ENCODE data around the gene CRYL1.

CRYL1 gene, protein sequence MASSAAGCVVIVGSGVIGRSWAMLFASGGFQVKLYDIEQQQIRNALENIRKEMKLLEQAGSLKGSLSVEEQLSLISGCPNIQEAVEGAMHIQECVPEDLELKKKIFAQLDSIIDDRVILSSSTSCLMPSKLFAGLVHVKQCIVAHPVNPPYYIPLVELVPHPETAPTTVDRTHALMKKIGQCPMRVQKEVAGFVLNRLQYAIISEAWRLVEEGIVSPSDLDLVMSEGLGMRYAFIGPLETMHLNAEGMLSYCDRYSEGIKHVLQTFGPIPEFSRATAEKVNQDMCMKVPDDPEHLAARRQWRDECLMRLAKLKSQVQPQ

DNA sequence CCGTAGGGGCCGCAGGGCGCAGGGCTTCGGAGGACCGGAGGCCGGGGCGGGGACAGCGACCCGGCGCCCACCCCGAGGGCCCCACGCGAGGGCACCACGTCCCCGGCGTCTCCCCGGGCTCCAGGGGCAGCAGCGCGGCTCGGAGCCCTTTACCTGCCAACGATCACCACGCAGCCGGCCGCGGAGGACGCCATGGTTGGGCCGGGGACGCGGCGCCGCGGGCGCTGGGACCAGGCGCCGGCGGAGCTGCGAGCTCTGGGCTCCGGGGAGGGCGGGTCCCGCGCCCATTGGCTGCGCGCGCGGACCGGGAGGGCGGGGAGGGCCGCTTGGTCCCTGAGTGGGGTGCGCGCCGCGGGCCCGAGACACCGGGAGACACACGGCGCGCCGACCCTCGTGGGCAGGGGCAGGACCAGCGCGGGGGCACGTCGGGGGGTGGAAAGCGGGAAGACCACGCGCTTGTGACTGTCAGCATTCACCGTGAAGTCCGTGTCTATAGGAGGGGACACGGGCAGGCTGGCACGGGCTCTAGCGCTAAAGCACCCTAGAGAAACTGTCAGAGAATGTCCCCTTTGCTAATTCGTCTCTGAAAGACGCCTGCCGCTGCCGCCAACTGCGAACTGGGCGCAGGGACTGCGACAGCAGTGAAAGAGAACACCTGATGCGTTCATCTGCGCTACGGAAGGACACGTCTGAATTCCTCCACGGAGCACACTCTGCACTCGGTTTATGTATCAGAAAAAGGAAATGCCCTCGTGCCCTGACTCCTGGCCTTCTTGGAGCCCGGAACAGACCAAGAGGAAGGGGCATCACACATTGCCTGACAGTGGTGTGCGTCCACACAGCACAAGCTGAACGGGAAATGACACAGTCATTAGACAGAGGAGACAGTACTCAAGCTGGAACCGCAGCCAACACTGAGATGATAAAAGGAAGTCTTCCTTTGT is at the start of gene CRYL1:
Gene CRYL1, minus strand, starts transcription at position 257 of the 944 bp plus-strand sequence. Its CDS starts 63 bp downstream, at position 194.
- peak within 1 kb of the TSS; percentile 55 for H3K4me3 ChIP-seq (ENCODE audit: low read depth, low read length)

DNA sequence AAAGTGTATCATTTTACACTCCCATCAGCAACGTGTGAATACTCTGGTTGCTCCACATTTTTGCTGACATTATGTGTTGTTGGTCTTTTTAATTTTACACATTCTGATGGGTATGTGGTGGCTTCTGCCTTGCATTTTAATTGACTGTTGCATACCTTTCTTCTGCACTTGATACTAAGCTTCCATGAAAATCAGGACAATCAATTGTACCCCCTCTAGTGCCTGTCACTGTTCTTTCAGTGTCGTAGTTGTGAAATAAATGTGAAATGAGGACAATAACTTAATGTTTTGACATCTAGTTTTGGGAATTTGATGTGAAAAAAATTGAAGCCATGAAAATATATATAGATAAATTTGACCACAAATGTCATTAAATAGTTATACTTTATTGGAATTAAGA is 48.0 kb upstream of the CRYL1 start:
- no peak overlapping the region for H3K4me3 ChIP-seq (ENCODE audit: low read depth, low read length)

DNA sequence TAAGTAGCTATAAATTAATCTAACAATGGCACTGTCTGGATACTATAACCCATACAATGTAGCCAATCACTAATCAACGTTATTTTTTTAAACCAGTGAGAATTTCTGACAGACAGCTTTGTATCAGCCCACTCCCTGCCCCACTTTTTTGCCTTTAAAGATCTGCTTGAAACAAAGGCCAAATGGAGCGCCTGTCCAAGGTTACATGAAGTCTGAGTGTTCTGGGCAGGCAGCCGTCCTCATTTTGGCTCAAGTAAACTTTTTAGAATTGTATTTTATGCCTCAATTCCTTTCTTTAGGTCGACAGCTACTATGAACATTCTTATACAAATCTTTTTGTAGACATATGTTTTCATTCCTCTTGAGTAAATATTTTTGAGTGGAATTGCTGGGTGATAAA is 47.5 kb upstream of the CRYL1 start:
- H3K4me3 ChIP-seq (ENCODE audit: low read depth, low read length): no peak overlapping the region

DNA sequence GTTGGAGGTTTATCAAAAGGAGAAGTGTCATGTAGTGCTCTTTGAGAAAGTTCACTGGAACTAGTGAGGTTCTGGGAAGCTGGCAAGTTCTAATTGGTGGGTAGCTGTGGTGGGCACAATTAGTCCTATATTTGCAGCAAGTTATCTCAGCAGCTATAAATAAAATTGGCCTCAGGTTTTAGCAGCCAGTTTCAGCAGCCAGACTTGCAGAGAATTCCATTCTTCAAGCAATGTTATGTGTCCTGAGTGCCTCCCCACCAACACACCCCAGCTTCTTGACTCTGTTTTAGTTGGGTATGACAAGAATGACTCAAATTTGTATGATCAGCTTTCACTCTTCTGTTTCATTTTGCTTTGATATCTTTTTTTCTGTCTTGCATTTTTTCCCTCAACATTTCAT is 46.0 kb upstream of the CRYL1 start:
- no peak overlapping the region for H3K4me3 ChIP-seq (ENCODE audit: low read depth, low read length)

DNA sequence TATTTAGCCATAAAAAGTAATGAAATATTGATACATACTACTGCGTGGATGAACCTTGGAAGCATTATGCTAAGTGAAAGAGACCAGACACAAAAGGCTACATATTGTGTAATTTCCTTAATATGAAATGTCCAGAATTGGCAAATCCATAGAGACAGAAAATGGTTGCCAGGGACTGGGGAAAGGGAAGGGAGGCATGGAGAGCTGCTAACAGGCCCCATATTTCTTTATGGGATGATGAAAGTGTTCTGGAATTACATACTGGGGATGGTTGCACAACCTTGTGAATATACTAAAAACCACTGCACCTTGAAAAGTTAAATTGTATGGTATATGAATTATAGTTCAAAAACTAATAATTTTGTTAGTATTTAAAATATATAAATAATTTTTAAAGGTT is 44.9 kb upstream of the CRYL1 start:
- no peak overlapping the region for H3K4me3 ChIP-seq (ENCODE audit: low read depth, low read length)

DNA sequence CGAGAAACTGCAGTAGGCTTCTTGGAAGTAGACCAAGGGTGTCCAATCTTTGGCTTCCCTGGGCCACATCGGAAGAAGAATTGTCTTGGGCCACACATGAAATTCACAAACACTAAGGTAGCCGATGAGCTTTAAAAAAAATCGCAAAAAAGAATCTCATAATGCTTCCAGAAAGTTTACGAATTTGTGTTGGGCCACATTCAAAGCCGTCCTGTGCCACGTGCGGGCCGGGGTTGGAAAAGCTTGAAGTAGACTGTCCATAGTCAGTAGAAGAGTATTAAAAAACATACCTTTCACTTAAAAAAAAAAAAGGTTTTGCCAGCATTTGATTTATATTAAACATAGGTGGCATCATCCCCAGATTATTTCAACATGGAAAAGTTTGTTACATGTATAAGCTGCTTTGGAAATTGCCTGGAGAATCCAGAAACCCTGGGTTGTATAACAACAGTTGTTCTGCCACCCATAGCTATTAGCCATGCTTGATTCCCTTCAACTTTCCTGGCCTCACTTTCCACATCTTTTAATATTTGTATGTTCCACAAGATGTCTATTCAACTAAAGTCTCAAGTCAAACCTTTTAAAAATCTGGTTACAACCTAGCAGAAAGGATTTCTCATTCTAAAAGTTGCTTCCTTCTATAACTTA is 42.3 kb upstream of the CRYL1 start:
- peak overlapping the region; percentile 78 for H3K4me3 ChIP-seq (ENCODE audit: low read depth, low read length)

DNA sequence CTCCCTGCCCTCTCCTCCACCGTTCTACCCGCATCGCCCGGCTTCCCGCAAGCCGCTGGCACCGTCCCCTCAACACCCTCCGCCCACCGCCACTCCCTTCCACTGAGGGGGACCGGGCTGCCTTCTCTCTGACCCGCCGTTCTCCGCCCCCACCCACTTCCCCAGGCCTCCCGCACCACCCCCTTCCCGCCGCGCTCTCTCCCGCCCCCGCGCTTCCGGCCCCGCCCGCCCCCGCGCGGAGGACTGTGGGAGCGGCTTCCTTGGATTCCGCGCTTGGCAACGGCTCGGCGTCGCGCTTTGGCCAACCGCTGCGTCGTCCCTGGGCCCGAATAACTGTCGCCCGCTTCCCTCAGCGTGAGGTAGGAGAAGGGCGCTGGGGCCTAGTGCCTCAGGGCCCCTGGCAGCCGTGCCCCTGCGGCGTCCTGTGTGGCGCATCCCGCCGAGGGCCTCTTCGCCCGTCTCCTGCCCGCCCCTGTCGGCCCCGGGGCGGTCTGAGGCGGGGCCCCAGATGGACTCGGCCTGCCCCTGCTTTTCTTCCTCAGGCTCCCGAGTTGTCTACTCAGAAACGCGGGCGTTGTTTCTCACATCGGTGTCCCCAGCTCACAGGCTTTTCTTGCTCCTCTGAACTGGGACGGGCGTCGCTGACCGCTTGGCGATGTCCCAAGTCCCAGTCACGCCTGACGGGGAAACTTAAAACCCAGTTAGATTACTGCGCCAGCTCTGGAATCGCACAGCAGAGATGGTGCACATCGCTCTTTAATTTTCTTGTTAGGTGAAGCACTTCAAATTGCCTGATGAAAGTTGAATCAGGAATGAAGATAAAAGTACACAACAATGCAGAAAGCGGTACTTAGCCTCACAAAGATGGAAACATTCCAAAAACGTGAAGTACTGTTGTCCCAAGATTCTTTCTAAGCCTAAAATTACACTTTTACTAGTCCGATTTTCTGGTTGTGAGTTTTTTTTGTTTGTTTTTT is 41.5 kb upstream of the CRYL1 start, which contains the start of gene IFT88:
Gene IFT88, plus strand, starts transcription at position 260 of the 977 bp plus-strand sequence. CDS start 7,229 bp downstream, outside the sequence.
- H3K4me3 ChIP-seq (ENCODE audit: low read depth, low read length): peak within 1 kb of the TSS; percentile 78

DNA sequence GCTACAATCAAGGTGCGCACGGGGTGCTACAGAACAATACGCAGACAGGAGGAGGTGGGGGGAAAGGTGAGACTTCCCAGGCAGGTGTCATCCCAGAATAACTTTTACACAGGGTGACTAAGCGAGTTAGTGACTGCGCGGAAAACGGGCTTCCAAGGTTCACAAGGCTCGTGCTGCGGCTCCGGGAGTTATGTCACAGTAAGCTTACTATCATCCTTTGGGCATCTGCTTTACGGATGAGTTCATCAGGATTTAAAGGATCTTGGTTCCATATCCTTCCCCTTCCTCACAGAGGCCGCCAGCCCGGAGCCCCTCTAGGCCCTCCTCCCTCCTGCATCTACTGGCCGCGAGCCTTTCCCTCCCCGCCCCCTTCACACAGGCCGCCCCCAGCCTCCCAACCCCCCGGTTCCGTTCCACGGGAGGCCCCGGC is 40.8 kb upstream of the CRYL1 start:
- peak overlapping the region; percentile 76 for H3K4me3 ChIP-seq (ENCODE audit: low read depth, low read length)

DNA sequence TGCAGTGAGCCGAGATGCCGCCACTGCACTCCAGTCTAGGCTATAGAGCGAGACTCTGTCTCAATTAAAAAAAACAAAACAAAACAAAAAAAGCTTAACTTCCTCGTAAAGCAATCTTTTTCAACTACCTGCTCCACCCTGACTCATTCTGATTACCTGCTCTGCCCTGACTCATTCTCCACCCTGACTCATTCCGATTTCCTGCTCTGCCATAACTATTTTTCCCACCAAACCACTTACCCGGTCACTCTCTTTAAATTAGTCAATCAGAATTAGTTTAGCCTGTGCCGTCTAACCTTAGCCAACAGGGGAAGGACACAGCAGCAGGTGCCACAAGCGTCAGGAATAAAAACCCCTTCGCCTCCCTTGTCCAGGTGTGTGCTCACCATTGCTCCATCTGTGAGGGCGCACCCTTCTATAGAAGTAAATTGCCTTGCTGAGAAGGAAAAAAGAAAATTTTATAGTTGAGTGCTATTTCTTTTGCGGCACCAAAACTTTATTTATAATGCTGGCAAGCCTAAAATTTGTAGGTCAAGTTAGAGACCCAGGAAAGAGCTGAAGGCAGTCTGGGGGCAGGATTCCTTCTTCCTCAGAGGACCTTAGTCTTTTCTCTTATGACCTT is 39.6 kb upstream of the CRYL1 start:
- H3K4me3 ChIP-seq (ENCODE audit: low read depth, low read length): no peak overlapping the region

DNA sequence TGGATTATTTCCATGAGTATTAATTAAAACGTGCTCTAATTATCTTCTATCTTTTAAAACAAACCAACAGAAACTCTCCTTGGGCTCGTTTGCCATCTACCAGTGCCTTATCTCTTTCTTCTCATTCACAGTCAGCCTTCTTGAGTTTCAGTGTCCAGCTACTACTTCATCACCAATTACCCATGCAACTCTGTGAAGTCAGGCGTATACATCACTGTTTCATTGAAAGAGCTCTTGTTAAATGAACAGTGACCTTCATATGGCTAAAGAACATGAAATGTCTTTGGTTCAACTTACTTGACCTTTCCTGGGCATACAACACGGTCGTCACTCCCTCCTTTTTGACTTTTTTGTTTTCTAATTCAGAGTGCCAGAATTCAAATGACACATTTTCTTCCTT is 36.1 kb upstream of the CRYL1 start:
- no peak overlapping the region for H3K4me3 ChIP-seq (ENCODE audit: low read depth, low read length)

DNA sequence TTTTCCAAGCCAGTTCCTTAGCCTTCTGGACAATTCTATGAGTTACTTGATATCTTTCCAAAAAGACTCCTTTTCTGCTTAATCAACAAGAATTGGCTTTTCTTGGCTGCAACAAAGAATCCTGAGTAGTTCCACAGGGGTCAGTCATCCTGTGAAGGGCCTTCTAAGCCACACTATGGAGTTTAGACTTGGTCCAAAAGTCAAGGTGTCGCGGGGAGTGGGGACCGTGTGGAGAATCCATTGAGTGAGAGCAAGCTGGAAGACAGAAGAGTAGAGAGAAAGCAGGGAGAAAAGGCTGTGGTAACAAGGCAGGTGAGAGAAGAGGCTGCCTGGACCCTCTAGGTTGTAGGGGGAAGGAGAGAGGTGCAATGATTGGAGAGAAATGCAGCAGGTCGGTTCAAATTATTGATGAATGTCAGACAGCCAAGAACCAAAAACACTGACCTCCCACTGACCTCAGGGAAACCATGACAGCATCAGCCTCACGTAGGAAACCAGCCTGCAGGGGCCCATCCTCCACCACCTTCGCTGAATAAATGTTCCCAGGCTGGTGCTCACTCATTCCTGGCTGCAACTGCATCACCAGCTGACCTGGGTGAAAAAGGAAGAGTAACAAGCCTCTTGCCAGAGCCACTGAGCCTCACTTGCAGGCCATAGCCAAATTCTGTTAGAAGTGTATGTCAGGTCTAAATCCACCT is 34.2 kb upstream of the CRYL1 start:
- H3K4me3 ChIP-seq (ENCODE audit: low read depth, low read length): no peak overlapping the region

DNA sequence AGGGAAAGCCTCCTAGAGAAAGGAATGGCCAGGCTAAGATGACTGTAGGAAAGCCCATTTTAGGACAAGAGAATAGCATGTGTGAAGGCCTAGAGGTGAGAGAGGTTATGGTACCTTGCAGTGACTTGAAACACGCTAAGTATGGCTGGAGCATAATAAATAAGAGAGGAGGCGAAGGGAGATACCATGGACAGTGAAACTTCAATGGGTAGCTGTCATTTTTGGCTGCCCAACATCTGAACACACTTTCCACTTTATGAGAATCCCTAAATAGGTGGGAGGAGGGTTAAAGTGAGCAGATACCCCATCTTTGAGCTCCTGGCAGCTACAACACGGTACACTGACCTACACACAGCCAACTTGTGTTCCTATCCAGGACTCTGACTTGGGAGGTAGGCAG is 33.3 kb upstream of the CRYL1 start:
- H3K4me3 ChIP-seq (ENCODE audit: low read depth, low read length): no peak overlapping the region

DNA sequence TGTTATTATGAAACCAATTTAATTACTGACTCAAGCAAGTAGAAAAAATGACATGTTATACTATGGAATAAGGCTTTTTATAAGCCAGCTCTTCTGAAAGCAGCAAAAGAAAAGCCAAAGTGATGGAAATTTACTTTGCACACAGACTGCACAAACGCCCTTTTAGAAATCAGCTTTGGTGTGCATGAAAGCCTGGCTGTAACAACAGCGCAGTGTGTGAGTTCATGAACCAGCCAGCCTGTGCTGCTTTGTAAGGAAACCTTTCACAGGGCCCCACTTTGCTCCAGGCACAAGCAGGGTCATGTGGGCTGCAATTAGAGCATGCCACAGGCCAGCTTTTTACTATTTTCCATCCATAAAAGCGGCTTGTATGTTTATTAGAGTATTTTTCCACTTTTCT is 27.7 kb upstream of the CRYL1 start:
- no peak overlapping the region for H3K4me3 ChIP-seq (ENCODE audit: low read depth, low read length)

DNA sequence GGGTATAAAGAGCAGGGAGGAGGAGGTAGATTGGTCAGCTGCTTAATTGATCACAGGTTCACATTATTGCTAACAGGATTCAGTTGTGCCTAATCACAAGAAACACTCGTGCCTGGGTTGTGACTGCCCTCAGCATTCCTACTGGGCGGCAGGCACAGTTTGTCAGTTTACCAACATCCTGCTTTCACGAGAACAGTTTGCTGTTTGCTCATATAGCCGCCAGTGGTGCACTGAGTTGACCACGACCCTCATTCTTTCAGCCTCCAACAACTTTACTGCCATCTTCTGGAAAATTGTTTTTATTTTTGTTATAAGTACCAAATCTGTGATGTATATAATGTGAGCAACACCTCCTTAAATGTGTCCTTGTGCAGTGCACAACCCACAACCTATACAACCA is 25.1 kb upstream of the CRYL1 start:
- H3K4me3 ChIP-seq (ENCODE audit: low read depth, low read length): peak overlapping the region; percentile 5

DNA sequence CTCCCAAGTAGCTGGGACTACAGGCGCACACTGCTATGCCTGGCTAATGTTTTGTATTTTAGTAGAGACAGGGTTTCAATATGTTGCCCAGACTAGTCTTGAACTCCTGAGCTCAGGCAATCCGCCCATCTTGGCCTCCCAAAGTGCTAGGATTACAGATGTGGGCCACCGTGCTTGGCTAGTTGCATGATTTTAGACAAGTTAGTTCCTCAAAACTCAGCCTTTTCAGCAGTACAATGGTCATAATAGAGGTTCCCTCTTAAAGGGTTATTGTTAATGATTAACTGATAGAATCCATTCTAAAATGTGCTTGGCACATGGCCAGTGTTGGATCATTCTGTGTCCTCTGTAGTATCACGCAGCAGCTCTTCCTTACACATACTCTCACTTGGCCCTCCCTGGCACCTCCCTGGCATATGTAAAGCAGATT is 21.8 kb upstream of the CRYL1 start:
- no peak overlapping the region for H3K4me3 ChIP-seq (ENCODE audit: low read depth, low read length)

DNA sequence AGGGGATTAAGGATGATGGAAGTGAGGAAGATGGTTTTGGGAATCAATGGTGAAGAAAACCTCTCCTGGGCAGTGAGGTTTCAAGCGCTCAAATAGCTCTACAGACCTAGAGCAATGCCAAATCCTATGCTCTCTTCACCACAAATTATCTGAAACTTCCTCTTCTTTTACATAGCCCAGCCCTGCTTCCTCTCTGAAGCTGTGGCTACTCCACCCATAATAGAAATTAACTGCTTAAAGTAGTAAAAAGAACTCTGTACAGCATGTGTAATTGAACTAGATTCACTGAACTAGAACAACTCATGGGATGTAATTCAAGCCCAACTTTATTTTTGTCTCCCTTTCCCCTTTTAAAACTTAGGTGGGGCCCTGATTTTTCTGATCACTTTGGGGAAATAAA is 20.9 kb upstream of the CRYL1 start:
- H3K4me3 ChIP-seq (ENCODE audit: low read depth, low read length): no peak overlapping the region

DNA sequence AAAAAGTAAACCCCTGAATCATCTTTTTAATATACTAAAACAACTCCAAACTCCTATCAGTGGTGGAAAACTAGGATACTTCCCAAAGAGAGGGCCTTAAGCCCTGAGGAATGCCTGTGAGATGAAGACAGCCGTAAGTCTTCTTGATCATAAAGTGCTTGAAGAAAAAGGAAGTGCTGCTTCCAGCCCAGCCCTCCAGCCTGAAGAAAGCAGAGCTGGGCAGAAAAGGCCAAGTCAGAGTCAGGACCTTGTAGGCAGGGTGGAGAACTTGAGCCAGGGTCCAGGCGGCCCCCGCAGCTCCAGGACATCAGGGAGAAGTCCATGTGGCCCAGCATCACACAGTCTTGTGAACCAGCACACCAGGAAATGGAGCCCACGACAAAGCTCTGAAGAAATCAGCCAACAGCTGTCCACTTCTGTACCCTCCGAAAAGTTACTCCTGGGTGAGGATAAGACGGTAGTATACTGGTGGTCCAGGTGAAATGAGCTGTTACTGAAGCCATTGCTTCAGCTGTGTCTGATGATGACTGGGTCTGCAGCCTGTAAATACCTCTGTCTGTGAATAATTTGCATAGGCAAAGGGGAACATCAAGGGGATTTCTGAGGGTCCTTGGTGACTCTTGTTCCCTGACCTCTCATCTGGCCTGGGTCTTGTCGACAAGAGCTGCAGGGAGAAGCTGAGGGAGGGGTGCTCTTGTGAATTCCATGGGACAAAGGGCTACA is 18.7 kb upstream of the CRYL1 start:
- H3K4me3 ChIP-seq (ENCODE audit: low read depth, low read length): no peak overlapping the region

DNA sequence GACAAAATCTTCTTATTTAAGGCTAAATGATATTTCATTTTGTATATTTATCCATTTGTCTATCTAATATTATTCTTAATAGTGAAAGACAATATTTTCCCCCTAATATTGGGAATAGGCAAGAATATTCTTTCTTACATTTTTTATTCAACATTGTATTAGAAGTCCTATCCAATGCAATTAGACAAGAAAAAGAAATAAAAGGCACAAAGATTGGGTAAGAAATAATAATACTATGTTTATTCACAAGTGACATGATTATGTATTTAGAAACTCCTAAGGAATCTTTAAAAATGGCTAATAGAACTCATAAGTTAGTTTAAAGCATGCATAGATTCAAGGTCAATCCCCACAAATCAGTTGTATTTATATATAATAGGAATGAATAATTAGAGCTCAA is 11.3 kb upstream of the CRYL1 start:
- no peak overlapping the region for H3K4me3 ChIP-seq (ENCODE audit: low read depth, low read length)
